WI38 (cell line): ENCODE measurements around the gene IQGAP2.

Source experiments
- H3K4me3 ChIP-seq: 2 replicates; pipeline ENCODE4 v1.5.1; 2011; ENCODE audit warnings: low read depth, mild to moderate bottlenecking, control low read depth, low read length
- CTCF ChIP-seq: IDR thresholded peaks from 2 replicates; pipeline ENCODE4 v1.5.1; 2012; ENCODE audit warnings: low read depth, mild to moderate bottlenecking, control low read depth, low read length

IQGAP2 gene

GRCh38 chr5:76487821-76488220 is 84.7 kb downstream of the IQGAP2 start:
- no peak overlapping the region for H3K4me3 ChIP-seq
- no peak for TF ChIP-seq CTCF

DNA sequence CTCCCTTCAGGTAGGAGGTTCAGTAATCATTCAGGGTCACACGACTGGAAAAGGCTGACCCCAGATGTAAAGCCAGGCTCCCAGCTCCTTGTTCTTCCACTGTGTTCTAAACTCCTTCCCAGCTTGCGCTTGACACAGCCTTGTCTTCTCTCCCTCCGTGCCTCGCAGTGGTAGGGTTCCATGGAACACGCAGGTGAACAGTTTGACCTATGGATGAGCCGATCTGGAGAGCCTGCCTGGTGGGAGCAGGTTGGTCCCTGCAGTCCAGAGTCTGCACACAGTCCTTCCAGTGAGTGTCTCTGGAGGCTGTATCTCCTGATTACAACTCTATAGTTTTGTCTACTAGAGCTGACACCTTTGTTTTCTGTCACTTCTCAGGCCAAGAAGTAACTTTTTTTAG is 85.9 kb downstream of the IQGAP2 start:
- H3K4me3 ChIP-seq, result no peak overlapping the region
- no peak for TF ChIP-seq CTCF

DNA sequence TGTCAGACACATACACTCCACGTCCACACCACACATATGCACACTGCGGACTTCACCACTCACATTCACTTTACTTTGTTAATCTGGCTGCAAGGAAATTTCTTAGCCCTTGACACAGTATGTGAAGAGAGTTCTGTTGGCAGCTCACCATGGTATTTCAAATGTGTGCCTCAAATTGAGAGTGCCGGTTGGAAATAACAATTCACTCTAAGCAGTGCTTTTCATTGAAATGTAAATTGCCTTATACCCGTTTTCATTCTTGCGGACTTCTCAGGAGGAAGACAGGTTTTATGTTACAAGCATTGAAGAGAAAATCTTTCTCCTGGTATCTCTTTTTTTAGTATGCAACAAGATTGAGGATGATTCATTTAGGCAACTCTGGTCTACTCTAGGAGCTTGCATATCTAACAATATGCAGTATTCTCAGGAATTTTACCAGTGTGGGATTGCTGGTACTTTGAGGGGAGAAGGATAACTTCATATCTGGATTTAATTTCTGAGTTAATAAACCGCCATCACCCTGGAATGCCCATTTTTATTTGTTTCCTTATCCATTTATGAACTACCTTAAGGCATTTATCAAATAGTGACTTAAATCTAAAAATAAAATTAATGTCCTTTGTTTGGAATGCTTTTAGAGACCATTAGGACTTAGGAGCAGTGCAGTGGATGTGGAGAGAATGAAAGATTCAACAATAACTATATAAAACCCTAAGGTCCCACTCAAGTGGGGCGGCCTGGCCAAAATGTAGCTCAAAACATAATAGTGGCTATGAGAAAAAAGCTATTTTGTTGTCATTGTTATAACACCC is 87.0 kb downstream of the IQGAP2 start:
- H3K4me3 ChIP-seq, result no peak overlapping the region
- TF ChIP-seq CTCF, result no peak

- TF ChIP-seq CTCF, result no peak
Observed at GRCh38 chr5:76490960-76491359, 87.9 kb downstream of the IQGAP2 start.

DNA sequence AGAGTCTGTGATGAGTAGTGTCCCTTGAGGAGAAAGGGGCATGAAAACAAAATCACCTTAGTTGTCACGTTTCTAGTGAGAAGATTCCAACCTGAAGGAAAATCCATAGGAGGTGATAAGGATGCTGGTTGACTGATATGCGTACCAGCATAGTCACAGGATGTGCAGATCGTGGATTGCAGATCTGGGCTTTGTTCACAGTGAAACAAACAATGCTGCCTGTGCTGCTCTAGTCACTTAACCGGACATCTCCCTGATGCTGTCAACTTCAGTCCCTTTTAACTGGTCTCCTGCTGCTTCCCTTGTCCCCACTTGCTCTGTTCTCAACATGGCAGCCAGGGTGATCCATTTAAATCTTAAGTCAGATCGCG is 89.7 kb downstream of the IQGAP2 start:
- TF ChIP-seq CTCF, result no peak

More at GRCh38 chr5:76490960-76491359, 87.9 kb downstream of the IQGAP2 start:
- H3K4me3 ChIP-seq, result no peak overlapping the region

DNA sequence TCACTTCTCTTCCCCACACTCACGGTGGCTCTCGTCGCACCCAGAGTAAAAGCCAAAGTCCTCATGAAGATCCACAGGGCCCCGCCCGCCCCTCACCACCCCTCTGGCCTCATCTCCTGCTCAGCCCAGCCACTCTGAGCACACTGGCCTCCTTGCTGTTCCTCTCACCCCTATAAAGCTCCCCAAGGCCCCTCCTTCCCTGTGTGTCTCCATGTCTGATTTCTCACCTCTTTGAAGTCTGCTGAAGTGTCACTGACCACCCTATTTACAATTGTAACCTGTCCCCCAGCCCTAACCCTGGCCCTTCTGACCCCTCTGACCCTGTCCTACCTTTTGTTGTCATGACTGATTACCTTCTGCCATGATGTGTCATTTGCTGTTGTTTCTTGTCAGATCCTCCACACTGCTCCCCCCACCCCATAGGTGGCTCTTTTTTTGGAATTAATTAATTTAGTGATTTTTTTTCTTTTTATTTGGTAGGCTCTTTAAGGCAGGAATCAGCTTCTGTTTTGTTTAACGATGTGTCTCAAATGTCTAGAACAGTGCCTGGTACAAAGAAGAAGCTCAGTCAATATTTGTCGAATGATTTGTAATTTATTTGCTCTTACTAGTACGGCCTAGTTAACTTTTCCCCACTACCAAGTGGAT is 90.2 kb downstream of the IQGAP2 start:
- no peak overlapping the region for H3K4me3 ChIP-seq
- TF ChIP-seq CTCF, result no peak

More for the DNA sequence above, 89.7 kb downstream of the IQGAP2 start:
- no peak overlapping the region for H3K4me3 ChIP-seq

- TF ChIP-seq CTCF, result no peak
- no peak overlapping the region for H3K4me3 ChIP-seq
Observed at GRCh38 chr5:76494201-76494600, 91.1 kb downstream of the IQGAP2 start.
